Activated naive CD4-positive, alpha-beta T cell (primary cell): ENCODE data around the gene GLRX5.

Source experiments
- DNase-seq, 4 experiments: peaks; one replicate each; lab custom pipeline; 2025; lab: John Stamatoyannopoulos, UW

Gene GLRX5

GRCh38 chr14:95518045-95518751 is 16.7 kb upstream of the GLRX5 start:
- DNase-seq: no peak

- DNase-seq: peak in 3 of 4 experiments; percentile 8 to 52 (median 25)
Measured at GRCh38 chr14:95519699-95520098, 15.2 kb upstream of the GLRX5 start.

- no peak for DNase-seq
Measured at GRCh38 chr14:95520346-95520745, 14.5 kb upstream of the GLRX5 start.

- DNase-seq: no peak
Measured at GRCh38 chr14:95521001-95521400, 13.8 kb upstream of the GLRX5 start.

- DNase-seq: no peak
Measured at GRCh38 chr14:95522116-95522515, 12.7 kb upstream of the GLRX5 start.

GRCh38 chr14:95522556-95522955 is 12.3 kb upstream of the GLRX5 start:
- no peak for DNase-seq

GRCh38 chr14:95523051-95523814 is 11.6 kb upstream of the GLRX5 start:
- peak in 1 of 4 experiments; percentile 19 for DNase-seq

GRCh38 chr14:95523815-95524448 is 10.9 kb upstream of the GLRX5 start:
- DNase-seq: peak in 1 of 4 experiments; percentile 18

- DNase-seq: no peak
Measured at GRCh38 chr14:95524706-95525512, 9.9 kb upstream of the GLRX5 start.

- DNase-seq: no peak
Measured at GRCh38 chr14:95525999-95526398, 8.9 kb upstream of the GLRX5 start.

- no peak for DNase-seq
Measured at GRCh38 chr14:95526483-95527386, 8.1 kb upstream of the GLRX5 start.

GRCh38 chr14:95527387-95528002 is 7.4 kb upstream of the GLRX5 start:
- peak in 1 of 4 experiments; percentile 27 for DNase-seq

GRCh38 chr14:95529216-95529615 is 5.6 kb upstream of the GLRX5 start:
- DNase-seq: no peak

GRCh38 chr14:95530473-95531276 is 4.2 kb upstream of the GLRX5 start:
- DNase-seq: no peak

- DNase-seq: no peak
Measured at GRCh38 chr14:95531473-95531872, 3.4 kb upstream of the GLRX5 start.

GRCh38 chr14:95531969-95532368 is 2.9 kb upstream of the GLRX5 start:
- DNase-seq: no peak

GRCh38 chr14:95533391-95533821 is 1.4 kb upstream of the GLRX5 start:
- no peak for DNase-seq

- DNase-seq: no peak
Measured at GRCh38 chr14:95533822-95534221, 1.0 kb upstream of the GLRX5 start.

- DNase-seq: no peak
Measured at GRCh38 chr14:95535226-95536021, 574 bp downstream of the GLRX5 start.
